H9 (cell line): Measurements from ENCODE around the gene DISP3. TPM values are rescaled to one million over a fixed set of nuclear protein-coding genes. Genes with fewer than 3 reads are reported as not detected.

ENCODE experiments used
- DNase-seq: peaks from one replicate; pipeline ENCODE4 v3.0.0-alpha.2; 2017
- H2AFZ ChIP-seq: one replicate; pipeline ENCODE4 v1.6.1; 2013; ENCODE audit warnings: mild to moderate bottlenecking, low read length, control low read depth, moderate library complexity
- H2AK5ac ChIP-seq: 2 replicates; pipeline ENCODE4 v1.6.1; 2013; ENCODE audit warnings: low read length, control low read depth, mixed read lengths; ENCODE audit not compliant: insufficient read length
- H2BK120ac ChIP-seq: one replicate; pipeline ENCODE4 v1.6.1; 2013; ENCODE audit warnings: low read depth, mild to moderate bottlenecking, low read length, control low read depth, inconsistent platforms; ENCODE audit not compliant: poor library complexity, severe bottlenecking
- H2BK12ac ChIP-seq: 2 replicates; pipeline ENCODE4 v1.6.1; 2013; ENCODE audit warnings: low read length, control low read depth, mixed read lengths, low read depth; ENCODE audit not compliant: insufficient read length
- H2BK15ac ChIP-seq: 2 replicates; pipeline ENCODE4 v1.6.1; 2013; ENCODE audit warnings: low read depth, low read length, control low read depth
- H2BK20ac ChIP-seq: one replicate; pipeline ENCODE4 v1.6.1; 2013; ENCODE audit warnings: low read depth, mild to moderate bottlenecking, low read length, control low read depth, inconsistent platforms; ENCODE audit not compliant: poor library complexity, severe bottlenecking
- H2BK5ac ChIP-seq: 2 replicates; pipeline ENCODE4 v1.6.1; 2013; ENCODE audit warnings: low read length, control low read depth, mixed read lengths; ENCODE audit not compliant: insufficient read length
- H3K14ac ChIP-seq: 2 replicates; pipeline ENCODE4 v1.6.1; 2013; ENCODE audit warnings: low read length, control low read depth; ENCODE audit not compliant: insufficient read depth
- H3K18ac ChIP-seq: 2 replicates; pipeline ENCODE4 v1.6.1; 2013; ENCODE audit warnings: low read depth, mild to moderate bottlenecking, mixed read lengths, low read length, control low read depth; ENCODE audit not compliant: insufficient read length
- H3K23ac ChIP-seq: 2 replicates; pipeline ENCODE4 v1.6.1; 2013; ENCODE audit warnings: low read length, control low read depth, mixed read lengths, low read depth; ENCODE audit not compliant: insufficient read length
- H3K23me2 ChIP-seq: 2 replicates; pipeline ENCODE4 v1.6.1; 2013; ENCODE audit warnings: low read depth, mild to moderate bottlenecking, mixed read lengths, low read length, control low read depth; ENCODE audit not compliant: insufficient read length, poor library complexity, severe bottlenecking
- H3K27ac ChIP-seq: 2 replicates; pipeline ENCODE4 v1.5.1; 2013; ENCODE audit warnings: low read length, control low read depth, mixed read lengths, low read depth; ENCODE audit not compliant: insufficient read length
- H3K27me3 ChIP-seq: 2 replicates; pipeline ENCODE4 v1.6.1; 2013; ENCODE audit warnings: low read length, control low read depth, inconsistent platforms; ENCODE audit not compliant: insufficient read depth
- H3K4ac ChIP-seq: 2 replicates; pipeline ENCODE4 v1.6.1; 2013; ENCODE audit warnings: low read depth, mild to moderate bottlenecking, control low read depth, inconsistent platforms, low read length, moderate library complexity
- H3K4me1 ChIP-seq: 2 replicates; pipeline ENCODE4 v1.6.1; 2013; ENCODE audit warnings: low read length, control low read depth, inconsistent platforms; ENCODE audit not compliant: insufficient read depth
- H3K4me2 ChIP-seq: 2 replicates; pipeline ENCODE4 v1.6.1; 2013; ENCODE audit warnings: low read length, control low read depth, mixed read lengths; ENCODE audit not compliant: insufficient read length, insufficient read depth
- H3K56ac ChIP-seq: 2 replicates; pipeline ENCODE4 v1.6.1; 2013; ENCODE audit warnings: low read depth, mild to moderate bottlenecking, mixed read lengths, low read length, control low read depth; ENCODE audit not compliant: insufficient read length
- H3K79me1 ChIP-seq: 2 replicates; pipeline ENCODE4 v1.6.1; 2013; ENCODE audit warnings: low read depth, mild to moderate bottlenecking, moderate library complexity, low read length, control low read depth, inconsistent platforms; ENCODE audit not compliant: insufficient read depth, poor library complexity, severe bottlenecking
- H3K79me2 ChIP-seq: 2 replicates; pipeline ENCODE4 v1.6.1; 2013; ENCODE audit warnings: low read length, control low read depth, inconsistent platforms; ENCODE audit not compliant: insufficient read depth
- H3K9ac ChIP-seq: 2 replicates; pipeline ENCODE4 v1.6.1; 2013; ENCODE audit warnings: low read length, control low read depth, mixed read lengths; ENCODE audit not compliant: insufficient read length; ENCODE audit errors: extremely low read depth
- H3K9me3 ChIP-seq: one replicate; pipeline ENCODE4 v1.6.1; 2013; ENCODE audit warnings: low read depth, low read length, inconsistent platforms; ENCODE audit not compliant: control insufficient read depth
- H3T11ph ChIP-seq: one replicate; pipeline ENCODE4 v1.6.1; 2013; ENCODE audit warnings: mild to moderate bottlenecking, low read length, control low read depth, inconsistent platforms
- H4K20me1 ChIP-seq: one replicate; pipeline ENCODE4 v1.6.1; 2013; ENCODE audit not compliant: control insufficient read depth, insufficient read length, insufficient read depth
- H4K5ac ChIP-seq: 2 replicates; pipeline ENCODE4 v1.6.1; 2013; ENCODE audit warnings: low read depth, mild to moderate bottlenecking, mixed read lengths, low read length, control low read depth; ENCODE audit not compliant: insufficient read length
- H4K8ac ChIP-seq: replicated peaks from 2 replicates; pipeline ENCODE4 v1.6.1; 2013; ENCODE audit warnings: low read length, control low read depth, mixed read lengths, low read depth; ENCODE audit not compliant: insufficient read length
- H4K91ac ChIP-seq: 2 replicates; pipeline ENCODE4 v1.6.1; 2013; ENCODE audit warnings: low read depth, mild to moderate bottlenecking, moderate library complexity, mixed read lengths, low read length, control low read depth; ENCODE audit not compliant: insufficient read length
- H3K27ac Mint-ChIP-seq, 3 experiments: 2 replicates in 2 of 3; 3 replicates in 1 of 3; pipeline ENCODE4 v1.8.0; 2020 to 2021; ENCODE audit warnings: mixed read lengths in 3 of 3, mild to moderate bottlenecking in 1 of 3, moderate library complexity in 1 of 3
- H3K27me3 Mint-ChIP-seq: 2 replicates; pipeline ENCODE4 v1.8.0; 2021; ENCODE audit warnings: low read depth, mild to moderate bottlenecking, moderate library complexity, mixed read lengths
- H3K36me3 Mint-ChIP-seq, 3 experiments: 2 replicates in 2 of 3; 3 replicates in 1 of 3; pipeline ENCODE4 v1.8.0; 2020 to 2021; ENCODE audit warnings: low read depth in 3 of 3, mixed read lengths in 3 of 3; ENCODE audit not compliant: insufficient read depth in 1 of 3
- H3K4me1 Mint-ChIP-seq, 2 experiments: 2 replicates each; pipeline ENCODE4 v1.8.0; 2020; ENCODE audit warnings: mixed read lengths in 2 of 2
- H3K4me3 Mint-ChIP-seq, 2 experiments: 2 replicates in 1 of 2; 3 replicates in 1 of 2; pipeline ENCODE4 v1.8.0; 2020 to 2021; ENCODE audit warnings: mild to moderate bottlenecking in 2 of 2, mixed read lengths in 2 of 2, moderate library complexity in 1 of 2
- H3K9me3 Mint-ChIP-seq, 2 experiments: 2 replicates in 1 of 2; 3 replicates in 1 of 2; pipeline ENCODE4 v1.8.0; 2020; ENCODE audit warnings: mild to moderate bottlenecking in 2 of 2, mixed read lengths in 2 of 2, moderate library complexity in 1 of 2
- CTCF ChIP-seq: fragments of 200-600 bp; sonication (generic); conservative IDR thresholded peaks from 3 replicates; pipeline ENCODE4 v1.8.0; 2021; ENCODE audit warnings: antibody characterized with exemption, mild to moderate bottlenecking
- WGBS: extraction: QIAGEN DNeasy Blood & Tissue Kit; methylation state at CpG from one replicate; pipeline ENCODE4 v1.1.7; 2013; ENCODE audit warnings: missing lambda C conversion rate, low lambda C conversion rate, mixed read lengths; ENCODE audit not compliant: insufficient read length; ENCODE audit errors: extremely low coverage; 5-methylcytosine and 5-hydroxymethylcytosine counted together
- total RNA-seq: library from RNA; stranded (reverse); gene quantifications from 2 replicates; pipeline ENCODE4 v1.2.1, GENCODE V29; 2021

Gene DISP3
- total RNA-seq, 1 experiment from 2014 or later = 3.5 TPM

GRCh38 chr1:11527541-11528452 is 48.8 kb downstream of the DISP3 start:
- Histone ChIP-seq H2BK15ac (no peak overlapping the region), H3K23ac (no peak overlapping the region), H3K79me1 (no peaks in the 10 kb centered on the region), H3K14ac (no peak overlapping the region), H2AFZ (no peak overlapping the region), H3K4me1 (no peaks in the 10 kb centered on the region; the same call in 1 of the 2 replicates), H3T11ph (no peak overlapping the region), H3K9ac (no peak overlapping the region), H2BK5ac (no peak overlapping the region), H2BK120ac (no peak overlapping the region), H3K27me3 (no peaks in the 10 kb centered on the region), H4K5ac (no peak overlapping the region), H3K56ac (no peak overlapping the region), H3K4ac (no peak overlapping the region), H3K18ac (no peak overlapping the region), H3K4me2 (no peak overlapping the region), H3K23me2 (no peaks in the 10 kb centered on the region), H2BK12ac (no peak overlapping the region), H3K79me2 (no peaks in the 10 kb centered on the region), H4K8ac (no peak overlapping the region), H4K91ac (no peak overlapping the region), H3K9me3 (no peaks in the 10 kb centered on the region), H4K20me1 (no peaks in the 10 kb centered on the region), H2AK5ac (no peak overlapping the region), H2BK20ac (no peak overlapping the region), H3K27ac (no peak overlapping the region)
- Mint-ChIP-seq H3K9me3 (no peaks in the 10 kb centered on the region; a peak in 1 of 5 replicates), H3K4me3 (no peak overlapping the region; a peak in 1 of 5 replicates), H3K27me3 (no peaks in the 10 kb centered on the region), H3K4me1 (peaks cover 9 to 15% of the 10 kb centered on the region in 2 experiments), H3K27ac (peak overlapping the region in 1 of 3 experiments; percentile 11; a peak in 1 of 7 replicates), H3K36me3 (peaks cover 2 to 5% (median 2%) of the 10 kb centered on the region in 3 experiments; a peak in 2 of 7 replicates)
- TF ChIP-seq CTCF = no peak
- no CpG with 5 or more reads among the region's 13 CpGs for WGBS
- peak; percentile 8 for DNase-seq
